Upper lobe of left lung (tissue), 6 donors: ENCODE measurements around the gene TOMM40. TPM values are rescaled to one million over a fixed set of nuclear protein-coding genes. Genes with fewer than 3 reads are reported as not detected.

Source experiments
- ATAC-seq, 2 donors: fragments of 200-7000 bp; cut with Tn5 transposase; one replicate each; pipeline ENCODE4 v1.9.1; 2022; ENCODE audit warnings: mild to moderate bottlenecking in 2 of 2, moderate library complexity in 2 of 2; ENCODE audit not compliant: low FRiP score in 2 of 2
- DNase-seq, 2 donors: peaks; one replicate each; pipeline ENCODE4 v3.0.0-alpha.2; 2019 to 2020
- H3K27ac ChIP-seq, 4 donors: fragments of 200-600 bp; sonication (generic); one replicate each; pipeline ENCODE4 v1.5.1; 2016 to 2019
- H3K27me3 ChIP-seq, 4 donors: fragments of 200-600 bp; sonication (generic); one replicate each; pipeline ENCODE4 v1.5.1; 2017 to 2019
- H3K36me3 ChIP-seq, 4 donors: fragments of 200-600 bp; sonication (generic); one replicate each; pipeline ENCODE4 v1.5.1; 2016 to 2019
- H3K4me1 ChIP-seq, 4 donors: fragments of 200-600 bp; sonication (generic); one replicate each; pipeline ENCODE4 v1.5.1; 2018 to 2019
- H3K4me3 ChIP-seq, 4 donors: fragments of 200-600 bp; sonication (generic); one replicate each; pipeline ENCODE4 v1.5.1; 2017 to 2019; ENCODE audit warnings: mild to moderate bottlenecking in 2 of 4, moderate library complexity in 1 of 4
- H3K9me3 ChIP-seq, 4 donors: fragments of 200-600 bp; sonication (generic); one replicate each; pipeline ENCODE4 v1.5.1; 2018 to 2019
- POLR2A ChIP-seq, 4 donors: fragments of 450-650 bp; IDR thresholded peaks; one replicate each; pipeline ENCODE4 v1.5.1; 2016 to 2017; ENCODE audit warnings: antibody characterized with exemption in 4 of 4, mild to moderate bottlenecking in 2 of 4
- WGBS, 2 donors: methylation state at CpG; one replicate each; pipeline ENCODE4 v1.1.5; 2017 to 2018; 5-methylcytosine and 5-hydroxymethylcytosine counted together
- total RNA-seq, 6 donors: library from RNA; depleted of rRNA in 4 of 6; stranded (reverse); fragments of >200 nt in 4 of 6; gene quantifications; one replicate each; pipeline versions ENCODE4 v1.1.0 to v1.2.1, GENCODE V29; 2016 to 2021
- TF ChIP-seq, protein P1 (sequence below), 6 experiments: fragments of 450-650 bp in 4 of 6; fragments of 200-600 bp in 2 of 6; sonication (generic) in 2 of 6; IDR thresholded peaks; one replicate each; pipeline ENCODE4 v1.5.1; 2016 to 2019; ENCODE audit warnings: antibody characterized with exemption in 6 of 6
- donor health status: DM: no; HTN: no; CAD: no; lungs with moderate emphysema.
- donor health status: DM: no; HTN: yes; CAD: no; lungs with severe emphysema.

The TOMM40 gene
- total RNA-seq, 6 donors from 2014 or later: 26.6 to 88.3 (median 58.1) TPM

GRCh38 chr19:44951179-44952159, 60.4 kb downstream of the TOMM40 start:
- DNase-seq: peak in 1 of 2 donors; percentile 60
- Histone ChIP-seq H3K27ac (peak overlapping the region in 1 of 4 donors; percentile 49), H3K9me3 (no peaks in the 10 kb centered on the region), H3K4me3 (no peak overlapping the region), H3K27me3 (no peaks in the 10 kb centered on the region), H3K36me3 (peaks cover 0 to 9% (median 1%) of the 10 kb centered on the region in 4 donors), H3K4me1 (peaks cover 17 to 26% (median 22%) of the 10 kb centered on the region in 4 donors)
- WGBS, 2 donors: 39 to 53% methylated on average over 11 to 13 of the region's 13 CpGs
- no peak for TF ChIP-seq POLR2A (IDR thresholded peaks at IDR 0.05)
- TF ChIP-seq, protein P1, sequence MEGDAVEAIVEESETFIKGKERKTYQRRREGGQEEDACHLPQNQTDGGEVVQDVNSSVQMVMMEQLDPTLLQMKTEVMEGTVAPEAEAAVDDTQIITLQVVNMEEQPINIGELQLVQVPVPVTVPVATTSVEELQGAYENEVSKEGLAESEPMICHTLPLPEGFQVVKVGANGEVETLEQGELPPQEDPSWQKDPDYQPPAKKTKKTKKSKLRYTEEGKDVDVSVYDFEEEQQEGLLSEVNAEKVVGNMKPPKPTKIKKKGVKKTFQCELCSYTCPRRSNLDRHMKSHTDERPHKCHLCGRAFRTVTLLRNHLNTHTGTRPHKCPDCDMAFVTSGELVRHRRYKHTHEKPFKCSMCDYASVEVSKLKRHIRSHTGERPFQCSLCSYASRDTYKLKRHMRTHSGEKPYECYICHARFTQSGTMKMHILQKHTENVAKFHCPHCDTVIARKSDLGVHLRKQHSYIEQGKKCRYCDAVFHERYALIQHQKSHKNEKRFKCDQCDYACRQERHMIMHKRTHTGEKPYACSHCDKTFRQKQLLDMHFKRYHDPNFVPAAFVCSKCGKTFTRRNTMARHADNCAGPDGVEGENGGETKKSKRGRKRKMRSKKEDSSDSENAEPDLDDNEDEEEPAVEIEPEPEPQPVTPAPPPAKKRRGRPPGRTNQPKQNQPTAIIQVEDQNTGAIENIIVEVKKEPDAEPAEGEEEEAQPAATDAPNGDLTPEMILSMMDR (IDR thresholded peaks at IDR 0.05): peak; percentile 63 to 83 (median 76)
- ATAC-seq: peak in 1 of 2 donors; percentile 54

Other genes with a start within 250 kb of the TOMM40 start
- 10 to 100 TPM; 40.5 to 89.7 (median 44.2) TPM for gene PVR, start 247.3 kb upstream of the TOMM40 start, total RNA-seq
- gene CEACAM19, start 219.8 kb upstream of the TOMM40 start, total RNA-seq: 10 to 100 TPM in 2 of 6 donors, 1 to 10 TPM in 4; 2.8 to 13.6 (median 7.2) TPM
- not detected for gene CEACAM16, start 192.1 kb upstream of the TOMM40 start, total RNA-seq
- gene BCL3, start 142.5 kb upstream of the TOMM40 start, total RNA-seq: 100 to 1,000 TPM in 2 of 6 donors, 10 to 100 TPM in 4; 31.1 to 114 (median 71.6) TPM
- gene CBLC, start 113.4 kb upstream of the TOMM40 start, total RNA-seq: 10 to 100 TPM in 1 of 6 donors, 1 to 10 TPM in 5; 2.9 to 10.5 (median 4.5) TPM
- 100 to 1,000 TPM; 246 to 557 (median 274) TPM for gene BCAM, start 82.2 kb upstream of the TOMM40 start, total RNA-seq
- 100 to 1,000 TPM in 4 of 6 donors, 10 to 100 TPM in 2; 52.2 to 152 (median 109) TPM for gene NECTIN2, start 45.0 kb upstream of the TOMM40 start, total RNA-seq
- 1,000 to 10,000 TPM in 2 of 6 donors, 100 to 1,000 TPM in 4; 256 to 1,773 (median 644) TPM for gene APOE, start 14.5 kb downstream of the TOMM40 start, total RNA-seq
- gene APOC1, start 23.4 kb downstream of the TOMM40 start, total RNA-seq: 100 to 1,000 TPM; 186 to 754 (median 527) TPM
- gene APOC4, start 51.0 kb downstream of the TOMM40 start, total RNA-seq: 1 to 10 TPM in 1 of 6 donors, under 1 TPM in 1, not detected in 4; 0.49 to 2.7 TPM
- 10 to 100 TPM in 5 of 6 donors, under 1 TPM in 1; 0.98 to 50.0 (median 22.8) TPM for gene APOC2, start 54.8 kb downstream of the TOMM40 start, total RNA-seq
- 100 to 1,000 TPM in 3 of 6 donors, 10 to 100 TPM in 3; 53.4 to 139 (median 99.6) TPM for gene CLPTM1, start 64.1 kb downstream of the TOMM40 start, total RNA-seq
- 10 to 100 TPM in 3 of 6 donors, 1 to 10 TPM in 3; 4.0 to 31.1 (median 18.1) TPM for gene RELB, start 110.2 kb downstream of the TOMM40 start, total RNA-seq
- 100 to 1,000 TPM in 1 of 6 donors, 10 to 100 TPM in 5; 38.0 to 295 (median 71.6) TPM for gene CLASRP, start 147.8 kb downstream of the TOMM40 start, total RNA-seq
- 1 to 10 TPM; 1.5 to 7.3 (median 2.4) TPM for gene ZNF296, start 185.2 kb downstream of the TOMM40 start, total RNA-seq
- gene GEMIN7, start 188.0 kb downstream of the TOMM40 start, total RNA-seq: 10 to 100 TPM in 3 of 6 donors, 1 to 10 TPM in 3; 8.1 to 24.2 (median 13.5) TPM
- 10 to 100 TPM; 30.0 to 64.6 (median 37.3) TPM for gene PPP1R37, start 201.9 kb downstream of the TOMM40 start, total RNA-seq